HCT116 (cell line): ENCODE results near the gene ATP11B. TPM values are rescaled to one million over a fixed set of nuclear protein-coding genes. Genes with fewer than 3 reads are reported as not detected.

Experiments used
- ATAC-seq: fragments of 200-7000 bp; cut with Tn5 transposase; 2 replicates; pipeline ENCODE4 v1.9.1; 2020; ENCODE audit warnings: mild to moderate bottlenecking, moderate library complexity
- BruUV-seq: library from RNA; stranded (reverse); fragments of 400-500 nt; replicated peaks from 2 replicates; lab custom pipeline; 2021; lab: Mats Ljungman, UMichigan
- CTCF ChIA-PET: fragments of 300-600 bp; sonication (Branson Sonifier 250); formaldehyde crosslinking; loops from one replicate; lab custom pipeline; 2021; ENCODE audit warnings: antibody characterized with exemption; lab: Charles Lee
- POLR2A ChIA-PET: fragments of 300-600, 350-600 bp; sonication (Branson Sonifier 250); formaldehyde crosslinking; loops from one replicate; lab custom pipeline; 2021; ENCODE audit warnings: antibody characterized with exemption; lab: Charles Lee
- RAD21 ChIA-PET, 2 experiments: fragments of 300-600 bp; sonication (Branson Sonifier 250); formaldehyde crosslinking; loops; one replicate each; lab custom pipeline; 2023; ENCODE audit warnings: low total read pairs in 2 of 2; ENCODE audit not compliant: uncharacterized antibody in 2 of 2, unreplicated experiment in 2 of 2, low non-redundant PET in 1 of 2; lab: Charles Lee
- DNase-seq: peaks from one replicate; pipeline ENCODE4 v3.0.0-alpha.2; 2010; ENCODE audit warnings: low read depth, low spot score
- H2AFZ ChIP-seq: fragments of 200-600 bp; shearing (Covaris generic), sonication (generic); 2 replicates; pipeline ENCODE4 v1.6.1; 2017; ENCODE audit warnings: low read depth, mixed run types, mixed read lengths, antibody characterized with exemption, low read length; ENCODE audit not compliant: poor library complexity, severe bottlenecking
- H3K27ac ChIP-seq: 2 replicates; pipeline ENCODE4 v1.5.1; 2012; ENCODE audit warnings: low read depth, low read length
- H3K27me3 ChIP-seq: fragments of 200-600 bp; sonication (generic); 2 replicates; pipeline ENCODE4 v1.6.1; 2016; ENCODE audit warnings: mixed run types, low read length, mixed read lengths; ENCODE audit not compliant: insufficient read depth
- H3K36me3 ChIP-seq, 2 experiments: fragments of 200-500 bp in 1 of 2; fragments of 200-600 bp in 1 of 2; sonication (Bioruptor generic) in 1 of 2; sonication (generic) in 1 of 2; 2 replicates each; pipeline versions ENCODE4 v1.5.1 to v1.6.1; 2014 to 2016; ENCODE audit warnings: low read length in 2 of 2, inconsistent platforms in 1 of 2, mixed read lengths in 1 of 2, mixed run types in 1 of 2; ENCODE audit not compliant: insufficient read depth in 2 of 2, control insufficient read depth in 1 of 2
- H3K4me1 ChIP-seq, 2 experiments: fragments of 200-600 bp in 1 of 2; sonication (generic) in 1 of 2; 2 replicates each; pipeline versions ENCODE4 v1.5.1 to v1.6.1; 2012 to 2017; ENCODE audit warnings: low read length in 2 of 2, inconsistent platforms in 1 of 2, mild to moderate bottlenecking in 1 of 2, mixed read lengths in 1 of 2, mixed run types in 1 of 2, moderate library complexity in 1 of 2; ENCODE audit not compliant: insufficient read depth in 2 of 2, control insufficient read depth in 1 of 2
- H3K4me2 ChIP-seq: fragments of 200-600 bp; sonication (generic); 2 replicates; pipeline ENCODE4 v1.6.1; 2017; ENCODE audit warnings: mixed run types, low read length, mixed read lengths
- H3K4me3 ChIP-seq, 2 experiments: fragments of 200-600 bp in 1 of 2; sonication (generic) in 1 of 2; replicated peaks in 1 of 2; 2 replicates each; pipeline ENCODE4 v1.5.1; 2011 to 2016; ENCODE audit warnings: low read length in 2 of 2, control low read depth in 1 of 2, low read depth in 1 of 2, mild to moderate bottlenecking in 1 of 2, mixed read lengths in 1 of 2, mixed run types in 1 of 2
- H3K79me2 ChIP-seq: fragments of 200-600 bp; sonication (generic); 2 replicates; pipeline ENCODE4 v1.6.1; 2017; ENCODE audit warnings: mild to moderate bottlenecking, mixed run types, low read length, moderate library complexity, mixed read lengths; ENCODE audit not compliant: insufficient read depth
- H3K9ac ChIP-seq: fragments of 200-600 bp; sonication (generic); 2 replicates; pipeline ENCODE4 v1.6.1; 2016; ENCODE audit warnings: low read length, mixed read lengths
- H3K9me2 ChIP-seq: fragments of 200-600 bp; sonication (generic), shearing (Covaris generic); 2 replicates; pipeline ENCODE4 v1.6.1; 2017; ENCODE audit warnings: mixed run types, mild to moderate bottlenecking, moderate library complexity; ENCODE audit not compliant: insufficient read depth
- H3K9me3 ChIP-seq, 2 experiments: fragments of 200-500 bp in 1 of 2; fragments of 200-600 bp in 1 of 2; sonication (Bioruptor generic) in 1 of 2; sonication (generic) in 1 of 2; 2 replicates each; pipeline ENCODE4 v1.6.1; 2014 to 2017; ENCODE audit warnings: low read length in 2 of 2, mixed read lengths in 2 of 2, inconsistent platforms in 1 of 2, low read depth in 1 of 2, mild to moderate bottlenecking in 1 of 2, mixed run types in 1 of 2, moderate library complexity in 1 of 2; ENCODE audit not compliant: control insufficient read depth in 1 of 2, insufficient read depth in 1 of 2
- H4K20me1 ChIP-seq: fragments of 200-600 bp; sonication (generic), shearing (Covaris generic); 2 replicates; pipeline ENCODE4 v1.6.1; 2017; ENCODE audit warnings: mixed run types, mild to moderate bottlenecking, moderate library complexity; ENCODE audit not compliant: insufficient read depth
- CEBPB ChIP-seq: IDR thresholded peaks from 2 replicates; pipeline ENCODE4 v1.6.1; 2012; ENCODE audit warnings: low read depth
- EGR1 ChIP-seq: IDR thresholded peaks from 2 replicates; pipeline ENCODE4 v1.6.1; 2012; ENCODE audit warnings: low read depth
- EZH2phosphoT487 ChIP-seq: fragments of 200-600 bp; IDR thresholded peaks from 2 replicates; pipeline ENCODE4 v1.6.1; 2018; ENCODE audit warnings: antibody characterized with exemption, borderline replicate concordance
- RAD21 ChIP-seq: IDR thresholded peaks from 2 replicates; pipeline ENCODE4 v1.6.1; 2012; ENCODE audit warnings: low read depth, mild to moderate bottlenecking
- SIN3A ChIP-seq: IDR thresholded peaks from 2 replicates; pipeline ENCODE4 v1.6.1; 2012; ENCODE audit warnings: low read depth
- SP1 ChIP-seq: IDR thresholded peaks from 2 replicates; pipeline ENCODE4 v1.6.1; 2012; ENCODE audit warnings: low read depth
- SRF ChIP-seq: IDR thresholded peaks from 2 replicates; pipeline ENCODE4 v1.6.1; 2012; ENCODE audit warnings: low read depth
- TCF7L2 ChIP-seq: IDR thresholded peaks from 2 replicates; pipeline ENCODE4 v1.7.0; 2011; ENCODE audit warnings: borderline replicate concordance, inconsistent platforms; ENCODE audit not compliant: insufficient read depth, insufficient read length; ENCODE audit errors: extremely low read depth
- ZFX ChIP-seq: fragments of 450-650 bp; IDR thresholded peaks from 2 replicates; pipeline ENCODE4 v1.6.1; 2017
- ZNF274 ChIP-seq: fragments of 200-500 bp; sonication (Bioruptor generic); IDR thresholded peaks from 2 replicates; pipeline ENCODE4 v1.6.1; 2014; ENCODE audit warnings: mild to moderate bottlenecking, low read depth, low read length, inconsistent platforms
- intact Hi-C: fragments of 100-400 bp; cut with micrococcal nuclease; formaldehyde crosslinking; loops from 2 replicates; pipeline ENCODE4 v1.10.0; 2022
- total RNA-seq: library from RNA; stranded (reverse); gene quantifications from one replicate; pipeline ENCODE4 v1.2.1, GENCODE V29; 2021; ENCODE audit not compliant: unreplicated experiment
- TF ChIP-seq, protein P1 (sequence below), 3 experiments: fragments of 200-600 bp in 1 of 3; sonication (generic) in 1 of 3; IDR thresholded peaks in 2 of 3; conservative IDR thresholded peaks in 1 of 3; 2 replicates each; pipeline ENCODE4 v1.5.1; 2012 to 2017; ENCODE audit warnings: low read depth in 2 of 3, low read length in 2 of 3, antibody characterized with exemption in 1 of 3, borderline replicate concordance in 1 of 3, control low read depth in 1 of 3, mild to moderate bottlenecking in 1 of 3, mixed read lengths in 1 of 3, mixed run types in 1 of 3, moderate library complexity in 1 of 3; ENCODE audit not compliant: insufficient read depth in 1 of 3
- TF ChIP-seq, protein P2 (sequence below): IDR thresholded peaks from 2 replicates; pipeline ENCODE4 v1.6.1; 2012

ATP11B gene
- total RNA-seq, 1 experiment from 2014 or later, result 53.0 TPM

DNA sequence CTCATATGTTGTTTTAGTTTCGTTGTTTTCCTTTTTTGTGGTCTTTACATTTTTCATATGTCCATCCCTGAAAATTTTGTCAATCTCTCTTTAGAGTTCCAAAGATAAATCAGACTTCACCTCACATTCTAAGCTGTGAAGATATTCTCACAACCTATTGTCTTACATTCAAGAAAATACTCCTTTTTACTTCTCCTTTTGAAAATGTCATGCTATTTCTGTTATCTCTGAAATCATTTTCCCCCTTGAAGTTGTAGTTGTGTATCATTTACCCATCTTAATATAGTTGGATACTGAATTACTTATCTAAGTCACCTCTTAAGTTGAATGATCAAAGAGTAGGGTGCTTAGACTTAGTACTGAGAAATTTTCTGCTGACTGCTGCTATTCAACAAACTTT lies 112.7 kb downstream of the ATP11B start (continued):
- TF ChIP-seq, protein P1, sequence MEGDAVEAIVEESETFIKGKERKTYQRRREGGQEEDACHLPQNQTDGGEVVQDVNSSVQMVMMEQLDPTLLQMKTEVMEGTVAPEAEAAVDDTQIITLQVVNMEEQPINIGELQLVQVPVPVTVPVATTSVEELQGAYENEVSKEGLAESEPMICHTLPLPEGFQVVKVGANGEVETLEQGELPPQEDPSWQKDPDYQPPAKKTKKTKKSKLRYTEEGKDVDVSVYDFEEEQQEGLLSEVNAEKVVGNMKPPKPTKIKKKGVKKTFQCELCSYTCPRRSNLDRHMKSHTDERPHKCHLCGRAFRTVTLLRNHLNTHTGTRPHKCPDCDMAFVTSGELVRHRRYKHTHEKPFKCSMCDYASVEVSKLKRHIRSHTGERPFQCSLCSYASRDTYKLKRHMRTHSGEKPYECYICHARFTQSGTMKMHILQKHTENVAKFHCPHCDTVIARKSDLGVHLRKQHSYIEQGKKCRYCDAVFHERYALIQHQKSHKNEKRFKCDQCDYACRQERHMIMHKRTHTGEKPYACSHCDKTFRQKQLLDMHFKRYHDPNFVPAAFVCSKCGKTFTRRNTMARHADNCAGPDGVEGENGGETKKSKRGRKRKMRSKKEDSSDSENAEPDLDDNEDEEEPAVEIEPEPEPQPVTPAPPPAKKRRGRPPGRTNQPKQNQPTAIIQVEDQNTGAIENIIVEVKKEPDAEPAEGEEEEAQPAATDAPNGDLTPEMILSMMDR (IDR thresholded peaks at IDR 0.05 in 2 of 3, conservative IDR thresholded peaks at IDR 0.05 in 1 of 3; ENCODE audit: borderline replicate concordance in 1 of 3, insufficient read depth in 1 of 3, low read depth in 2 of 3, low read length in 2 of 3), result no peak

DNA sequence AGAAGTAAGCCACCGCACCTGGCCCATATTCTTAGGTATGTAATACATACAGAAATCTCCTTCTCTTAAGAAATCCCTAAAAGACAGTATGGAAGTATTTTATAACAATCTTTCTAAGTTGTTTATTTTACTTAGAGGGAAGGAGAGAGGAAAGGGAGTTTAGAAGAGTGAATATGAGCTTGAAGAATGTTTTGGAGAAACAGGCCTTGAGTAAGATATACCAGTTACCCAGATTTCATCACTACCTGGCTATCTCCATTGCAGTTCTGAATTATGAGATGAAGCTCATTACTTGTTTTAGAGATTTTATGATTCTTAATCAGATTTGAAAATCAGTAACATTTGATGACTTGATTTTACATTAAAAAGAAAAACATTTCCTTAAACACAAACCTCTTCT lies 115.2 kb downstream of the ATP11B start:
- Histone ChIP-seq H3K36me3 (no peaks in the 10 kb centered on the region), H3K27ac (no peak overlapping the region), H3K9me3 (no peaks in the 10 kb centered on the region), H3K4me2 (no peak overlapping the region), H2AFZ (no peak overlapping the region), H3K27me3 (no peaks in the 10 kb centered on the region), H3K9ac (no peak overlapping the region), H3K9me2 (no peaks in the 10 kb centered on the region), H3K4me1 (peaks cover 20 to 25% of the 10 kb centered on the region in 2 experiments), H3K79me2 (no peaks in the 10 kb centered on the region), H4K20me1 (no peaks in the 10 kb centered on the region), H3K4me3 (no peak overlapping the region)
- ChIA-PET RAD21 (interaction anchor here in 1 of 2 experiments (0.6 kb wide), 1 partner anchor 9 kb away, joined by 5 read pairs; no protein-coding TSS in a partner anchor), POLR2A (no interaction called here), CTCF (interaction anchor here (1.0 kb wide), 1 partner anchor 194 kb away, joined by 3 read pairs; no protein-coding TSS in a partner anchor)
- no peak for DNase-seq
- no peak for ATAC-seq
- no TSS peak for BruUV-seq
- TF ChIP-seq ZFX (no peak), SRF (no peak), TCF7L2 (no peak), SP1 (no peak), EZH2phosphoT487 (no peak), EGR1 (no peak), ZNF274 (no peak), CEBPB (no peak), SIN3A (no peak), RAD21 (no peak)
- TF ChIP-seq, protein P2, sequence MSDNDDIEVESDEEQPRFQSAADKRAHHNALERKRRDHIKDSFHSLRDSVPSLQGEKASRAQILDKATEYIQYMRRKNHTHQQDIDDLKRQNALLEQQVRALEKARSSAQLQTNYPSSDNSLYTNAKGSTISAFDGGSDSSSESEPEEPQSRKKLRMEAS, result no peak
- TF ChIP-seq, protein P1 (IDR thresholded peaks at IDR 0.05 in 2 of 3, conservative IDR thresholded peaks at IDR 0.05 in 1 of 3; ENCODE audit: borderline replicate concordance in 1 of 3, insufficient read depth in 1 of 3, low read depth in 2 of 3, low read length in 2 of 3), result no peak
- intact Hi-C loops, result loop anchor here (10.0 kb wide), 1 partner anchor 476 kb away; no protein-coding TSS in a partner anchor
